ENCODE measurements around the gene KIAA0319L.

DNA sequence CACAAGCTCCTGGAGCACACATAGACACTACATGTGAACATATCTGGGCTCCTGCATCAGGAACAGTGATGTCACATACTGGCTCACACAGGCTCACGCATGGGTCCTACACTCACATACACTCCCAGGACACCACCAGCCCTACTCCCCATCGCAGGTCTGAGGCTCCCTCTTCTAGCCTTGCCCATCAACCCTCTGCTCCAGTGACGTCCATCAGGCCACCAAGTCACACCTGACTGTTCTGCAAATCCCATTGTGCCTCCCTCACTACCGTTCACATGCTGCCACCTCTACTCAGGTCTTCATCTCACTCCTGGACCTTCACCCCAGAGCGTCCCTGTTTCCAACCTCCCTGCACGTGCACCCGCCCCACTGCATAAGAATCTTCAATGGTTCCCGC lies 34.0 kb upstream of the KIAA0319L start:
- TF ChIP-seq MXI1 (conservative IDR thresholded peaks at IDR 0.05; ENCODE audit: poor library complexity, severe bottlenecking) (no peak), CTCF (IDR thresholded peaks at IDR 0.05; ENCODE audit: poor library complexity, severe bottlenecking) (no peak), POLR2AphosphoS5 (IDR thresholded peaks at IDR 0.05) (no peak), EZH2 (IDR thresholded peaks at IDR 0.05; ENCODE audit: borderline replicate concordance, insufficient read depth, low read length, poor library complexity, severe bottlenecking) (no peak), EP300 (conservative IDR thresholded peaks at IDR 0.05; ENCODE audit: poor library complexity, severe bottlenecking) (no peak)
